AG10803 (cell line): Measurements from ENCODE around the gene RINL.

Source experiments
- DNase-seq: peaks from one replicate; pipeline ENCODE4 v3.0.0; 2010; ENCODE audit warnings: low read depth
- H3K4me3 ChIP-seq: 2 replicates; pipeline ENCODE4 v1.5.1; 2011; ENCODE audit warnings: mild to moderate bottlenecking, low read length, control low read depth
- CTCF ChIP-seq: conservative IDR thresholded peaks from 2 replicates; pipeline ENCODE4 v1.5.1; 2011; ENCODE audit warnings: mild to moderate bottlenecking, low read length, control low read depth, inconsistent platforms

The RINL gene

GRCh38 chr19:38845374-38846024 lies 32.6 kb downstream of the RINL start:
- TF ChIP-seq CTCF: no peak
- DNase-seq: no peak
- H3K4me3 ChIP-seq: no peak overlapping the region

- no peak for TF ChIP-seq CTCF
- no peak for DNase-seq
- no peak overlapping the region for H3K4me3 ChIP-seq
Measured at GRCh38 chr19:38844093-38844686, 33.9 kb downstream of the RINL start.

GRCh38 chr19:38843175-38843758 lies 34.8 kb downstream of the RINL start:
- DNase-seq: no peak

GRCh38 chr19:38842439-38843174 lies 35.5 kb downstream of the RINL start:
- DNase-seq: no peak
- H3K4me3 ChIP-seq: no peak overlapping the region
- TF ChIP-seq CTCF: no peak

More at GRCh38 chr19:38843175-38843758, 34.8 kb downstream of the RINL start:
- no peak overlapping the region for H3K4me3 ChIP-seq
- no peak for TF ChIP-seq CTCF

GRCh38 chr19:38841787-38842438 lies 36.2 kb downstream of the RINL start:
- no peak for TF ChIP-seq CTCF

GRCh38 chr19:38841180-38841766 lies 36.8 kb downstream of the RINL start:
- DNase-seq: no peak
- H3K4me3 ChIP-seq: no peak overlapping the region
- no peak for TF ChIP-seq CTCF

More at GRCh38 chr19:38841787-38842438, 36.2 kb downstream of the RINL start:
- DNase-seq: no peak
- no peak overlapping the region for H3K4me3 ChIP-seq
